KMS-11 (cell line): ENCODE data around the gene ADD2.

Experiments
- H2AFZ ChIP-seq: fragments of 200-600 bp; sonication (generic); 2 replicates; pipeline ENCODE4 v1.6.1; 2016; ENCODE audit warnings: antibody characterized with exemption, mixed run types, low read depth
- H3K27ac ChIP-seq: fragments of 200-600 bp; sonication (generic); 2 replicates; pipeline ENCODE4 v1.6.1; 2016; ENCODE audit warnings: mild to moderate bottlenecking, mixed run types
- H3K27me3 ChIP-seq: fragments of 200-600 bp; sonication (generic); 2 replicates; pipeline ENCODE4 v1.6.1; 2017; ENCODE audit warnings: mild to moderate bottlenecking, low read depth, mixed run types, moderate library complexity; ENCODE audit not compliant: insufficient read depth
- H3K36me3 ChIP-seq: fragments of 200-600 bp; sonication (generic); 2 replicates; pipeline ENCODE4 v1.6.1; 2017; ENCODE audit warnings: mild to moderate bottlenecking, mixed run types; ENCODE audit not compliant: insufficient read depth
- H3K4me1 ChIP-seq: fragments of 200-600 bp; sonication (generic); 2 replicates; pipeline ENCODE4 v1.6.1; 2016; ENCODE audit warnings: mild to moderate bottlenecking, low read depth, mixed run types; ENCODE audit not compliant: poor library complexity, severe bottlenecking
- H3K4me2 ChIP-seq: fragments of 200-600 bp; sonication (generic); 2 replicates; pipeline ENCODE4 v1.7.0; 2016; ENCODE audit warnings: mild to moderate bottlenecking, mixed run types
- H3K4me3 ChIP-seq: fragments of 200-600 bp; sonication (generic); IDR thresholded peaks from 2 replicates; pipeline ENCODE4 v1.6.1; 2017; ENCODE audit warnings: low read depth, low read length, mixed read lengths; ENCODE audit not compliant: insufficient read depth
- H3K79me2 ChIP-seq: fragments of 200-600 bp; sonication (generic); 2 replicates; pipeline ENCODE4 v1.6.1; 2016; ENCODE audit warnings: low read depth, mixed run types; ENCODE audit not compliant: insufficient read depth
- H3K9ac ChIP-seq: fragments of 200-600 bp; sonication (generic); 2 replicates; pipeline ENCODE4 v1.6.1; 2016; ENCODE audit warnings: mild to moderate bottlenecking, mixed run types
- H4K20me1 ChIP-seq: fragments of 200-600 bp; sonication (generic); 2 replicates; pipeline ENCODE4 v1.6.1; 2016; ENCODE audit warnings: mild to moderate bottlenecking, mixed run types; ENCODE audit not compliant: insufficient read depth
- CTCF ChIP-seq: fragments of 200-600 bp; sonication (generic); conservative IDR thresholded peaks from 2 replicates; pipeline ENCODE4 v1.6.1; 2017; ENCODE audit warnings: low read depth, mild to moderate bottlenecking, antibody characterized with exemption, low read length, moderate library complexity, mixed read lengths

ADD2 gene

GRCh38 chr2:70651014-70651413, 117.0 kb downstream of the ADD2 start:
- H2AFZ ChIP-seq: no peak overlapping the region
- no peak overlapping the region for H3K4me3 ChIP-seq
- no peaks in the 10 kb centered on the region for H3K36me3 ChIP-seq
- no peaks in the 10 kb centered on the region for H3K4me1 ChIP-seq
- H4K20me1 ChIP-seq: no peaks in the 10 kb centered on the region
- H3K79me2 ChIP-seq: no peaks in the 10 kb centered on the region
- no peak overlapping the region for H3K4me2 ChIP-seq
- H3K27ac ChIP-seq: no peak overlapping the region
- H3K9ac ChIP-seq: no peak overlapping the region
- H3K27me3 ChIP-seq: no peaks in the 10 kb centered on the region
- TF ChIP-seq CTCF: no peak

DNA sequence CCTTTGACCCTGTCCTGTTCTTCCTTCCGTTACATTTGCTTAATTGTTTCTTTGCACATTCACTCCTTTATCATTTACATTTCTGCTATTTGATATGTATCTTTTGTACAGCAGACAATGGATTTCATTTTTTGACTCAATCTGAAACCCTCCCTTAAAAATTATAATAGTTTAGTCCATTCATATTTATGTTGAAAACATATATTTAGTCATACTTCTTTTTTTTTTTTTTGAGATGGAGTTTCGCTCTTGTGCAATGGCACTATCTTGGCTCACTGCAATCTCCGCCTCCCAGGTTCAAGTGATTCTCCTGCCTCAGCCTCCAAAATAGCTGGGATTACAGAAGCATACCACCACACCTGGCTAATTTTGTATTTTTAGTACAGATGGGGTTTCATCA, 119.0 kb downstream of the ADD2 start:
- no peaks in the 10 kb centered on the region for H4K20me1 ChIP-seq
- no peak for TF ChIP-seq CTCF
- H2AFZ ChIP-seq: no peak overlapping the region
- no peaks in the 10 kb centered on the region for H3K27me3 ChIP-seq
- no peak overlapping the region for H3K9ac ChIP-seq
- no peaks in the 10 kb centered on the region for H3K36me3 ChIP-seq
- no peak overlapping the region for H3K4me2 ChIP-seq
- H3K27ac ChIP-seq: no peak overlapping the region
- H3K4me3 ChIP-seq: no peak overlapping the region
- no peaks in the 10 kb centered on the region for H3K79me2 ChIP-seq
- no peaks in the 10 kb centered on the region for H3K4me1 ChIP-seq

DNA sequence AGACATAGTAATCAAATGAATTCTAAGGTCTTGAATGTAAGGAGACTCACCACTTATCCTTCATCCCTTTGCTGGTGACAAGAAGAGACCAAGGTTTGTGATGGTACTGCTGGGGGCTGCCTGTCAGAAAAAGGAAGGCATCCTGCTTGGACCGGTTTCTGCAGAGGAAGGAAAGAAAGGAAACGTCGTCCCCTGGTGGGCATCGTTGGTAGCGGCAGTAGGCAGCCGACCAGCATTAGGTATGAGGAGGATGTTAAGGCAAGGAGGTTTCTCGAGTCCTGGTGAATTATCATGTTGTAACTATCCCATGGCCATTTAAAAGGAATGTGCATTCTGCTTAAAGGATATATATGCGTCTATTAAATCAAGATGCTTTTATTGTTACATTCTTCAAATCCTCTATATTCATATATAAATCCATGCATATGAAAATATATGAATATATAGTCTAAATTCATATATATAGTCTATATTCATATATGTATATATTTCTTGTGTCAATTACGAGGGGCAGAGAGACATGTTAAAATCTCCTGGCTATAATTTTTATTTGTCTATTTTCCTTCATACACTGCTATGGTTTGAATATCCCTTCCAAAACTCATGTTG, 120.0 kb downstream of the ADD2 start:
- peak; percentile 98 for TF ChIP-seq CTCF
- H3K4me2 ChIP-seq: no peak overlapping the region
- no peaks in the 10 kb centered on the region for H3K79me2 ChIP-seq
- no peaks in the 10 kb centered on the region for H4K20me1 ChIP-seq
- H3K27me3 ChIP-seq: no peaks in the 10 kb centered on the region
- H3K36me3 ChIP-seq: no peaks in the 10 kb centered on the region
- H2AFZ ChIP-seq: no peak overlapping the region
- no peaks in the 10 kb centered on the region for H3K4me1 ChIP-seq
- no peak overlapping the region for H3K27ac ChIP-seq
- no peak overlapping the region for H3K4me3 ChIP-seq
- H3K9ac ChIP-seq: no peak overlapping the region

- no peaks in the 10 kb centered on the region for H3K4me1 ChIP-seq
- no peak overlapping the region for H3K4me2 ChIP-seq
- no peak overlapping the region for H3K27ac ChIP-seq
- TF ChIP-seq CTCF: no peak
- no peak overlapping the region for H3K4me3 ChIP-seq
- H3K27me3 ChIP-seq: no peaks in the 10 kb centered on the region
- no peaks in the 10 kb centered on the region for H4K20me1 ChIP-seq
- no peak overlapping the region for H3K9ac ChIP-seq
- no peaks in the 10 kb centered on the region for H3K79me2 ChIP-seq
- no peak overlapping the region for H2AFZ ChIP-seq
- no peaks in the 10 kb centered on the region for H3K36me3 ChIP-seq
Measured at GRCh38 chr2:70646420-70646818, 121.6 kb downstream of the ADD2 start.
